Mucosa of rectum (tissue), 2 donors: ENCODE data around the gene ZBTB7C.

Experiments
- H3K27ac ChIP-seq, 2 donors: one replicate each; pipeline ENCODE4 v1.7.0; 2013; ENCODE audit warnings: inconsistent platforms in 2 of 2, low read depth in 2 of 2, low read length in 2 of 2
- H3K27me3 ChIP-seq, 2 donors: one replicate each; pipeline ENCODE4 v1.7.0; 2013; ENCODE audit warnings: low read length in 2 of 2; ENCODE audit not compliant: control insufficient read depth in 2 of 2, insufficient read depth in 2 of 2
- H3K36me3 ChIP-seq, 2 donors: one replicate each; pipeline ENCODE4 v1.7.0; 2013; ENCODE audit warnings: low read length in 2 of 2; ENCODE audit not compliant: control insufficient read depth in 2 of 2, insufficient read depth in 2 of 2
- H3K4me1 ChIP-seq, 2 donors: one replicate each; pipeline ENCODE4 v1.7.0; 2013; ENCODE audit warnings: low read length in 2 of 2, mild to moderate bottlenecking in 1 of 2; ENCODE audit not compliant: control insufficient read depth in 2 of 2, insufficient read depth in 2 of 2
- H3K4me3 ChIP-seq, 2 donors: one replicate each; pipeline ENCODE4 v1.7.0; 2013; ENCODE audit warnings: low read length in 2 of 2
- H3K9ac ChIP-seq, 2 donors: one replicate each; pipeline ENCODE4 v1.7.0; 2013; ENCODE audit warnings: low read length in 2 of 2, low read depth in 1 of 2, mild to moderate bottlenecking in 1 of 2
- H3K9me3 ChIP-seq, 2 donors: one replicate each; pipeline ENCODE4 v1.7.0; 2013; ENCODE audit warnings: low read length in 2 of 2; ENCODE audit not compliant: control insufficient read depth in 2 of 2
- donor health status: healthy.
- donor health status: Normal muscosa, but diverticular disease.

The ZBTB7C gene

DNA sequence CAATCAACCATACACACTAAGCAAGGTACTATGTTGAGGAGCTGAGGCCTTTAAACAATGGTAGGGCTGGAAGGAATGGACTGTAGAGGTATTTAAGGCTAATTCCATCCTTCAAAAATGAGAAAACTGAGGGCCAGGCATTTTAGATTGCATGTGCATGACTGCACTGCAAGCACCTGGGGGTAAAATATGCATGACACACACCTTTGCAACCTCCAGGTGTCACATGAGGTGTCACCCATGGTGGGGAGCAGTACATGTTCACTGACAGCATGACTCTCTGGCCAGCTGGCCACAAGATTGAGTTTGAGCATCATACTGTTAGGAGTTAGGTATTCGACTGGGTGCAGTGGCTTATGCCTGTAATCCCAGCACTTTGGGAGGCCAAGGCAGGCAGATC is 182.8 kb downstream of the ZBTB7C start:
- Histone ChIP-seq H3K9me3 (no peaks in the 10 kb centered on the region), H3K27ac (no peak overlapping the region), H3K4me3 (no peak overlapping the region), H3K4me1 (peaks cover 0 to 2% of the 10 kb centered on the region in 2 donors), H3K27me3 (no peaks in the 10 kb centered on the region), H3K36me3 (no peaks in the 10 kb centered on the region), H3K9ac (no peak overlapping the region)

DNA sequence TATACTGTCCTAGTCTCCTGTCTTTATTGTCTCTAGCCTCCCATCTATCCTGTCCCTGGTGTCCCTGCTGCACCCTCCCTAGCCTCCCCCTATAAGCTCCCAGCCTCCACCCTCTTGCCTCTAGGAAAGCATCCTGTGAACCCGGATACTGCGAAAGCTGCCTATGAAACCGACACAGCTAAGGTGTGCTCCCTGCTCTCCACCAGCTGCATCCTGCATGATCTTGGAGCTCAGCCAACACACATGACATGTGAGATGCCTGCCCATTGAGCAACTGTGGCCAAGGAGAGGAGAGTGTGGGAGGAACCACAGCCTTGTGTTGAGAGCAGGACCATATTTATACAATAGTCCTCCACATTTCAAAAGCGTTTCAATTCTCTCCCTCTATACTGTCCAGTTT is 187.1 kb downstream of the ZBTB7C start:
- Histone ChIP-seq H3K36me3 (no peaks in the 10 kb centered on the region), H3K4me3 (no peak overlapping the region), H3K9me3 (no peaks in the 10 kb centered on the region), H3K9ac (no peak overlapping the region), H3K27me3 (no peaks in the 10 kb centered on the region), H3K27ac (no peak overlapping the region), H3K4me1 (peaks cover 3 to 4% of the 10 kb centered on the region in 2 donors)

DNA sequence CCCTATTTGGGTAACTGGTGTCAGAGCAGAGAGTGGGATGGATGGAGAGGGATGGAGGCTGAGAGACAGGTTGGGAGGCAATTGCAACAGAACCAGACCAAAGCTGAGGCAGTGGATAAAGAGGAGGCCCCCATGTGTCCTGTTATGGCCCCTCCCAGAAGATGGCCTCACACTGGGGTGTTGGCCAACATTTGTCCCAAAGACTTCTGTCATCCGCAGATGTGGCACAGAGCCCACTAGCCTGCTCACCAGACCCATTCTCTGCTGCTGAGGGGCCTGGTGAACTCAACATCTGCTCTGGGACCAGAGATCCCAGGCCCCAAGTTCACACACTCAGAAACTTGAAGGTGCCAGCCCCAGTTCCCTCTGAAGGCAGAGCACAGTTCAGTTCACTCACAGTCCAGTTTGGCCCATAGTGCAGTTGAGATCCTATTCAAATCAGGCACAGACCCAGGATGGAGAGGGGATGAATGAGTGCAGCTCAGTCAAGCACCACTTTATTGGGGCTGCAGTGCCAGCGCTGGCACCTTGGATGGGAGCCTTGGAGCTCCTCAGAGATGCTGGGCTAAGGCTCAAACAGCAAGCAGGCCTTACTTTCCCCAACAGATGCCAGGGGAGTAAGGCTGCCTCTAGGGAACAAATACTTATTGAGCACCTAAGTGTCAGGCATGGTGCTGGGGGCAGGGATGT is 189.2 kb downstream of the ZBTB7C start:
- H3K36me3 ChIP-seq: no peaks in the 10 kb centered on the region
- H3K4me1 ChIP-seq: peaks cover 3 to 4% of the 10 kb centered on the region in 2 donors
- H3K4me3 ChIP-seq: no peak overlapping the region
- H3K9ac ChIP-seq: no peak overlapping the region
- H3K27me3 ChIP-seq: no peaks in the 10 kb centered on the region
- H3K9me3 ChIP-seq: no peaks in the 10 kb centered on the region
- H3K27ac ChIP-seq: no peak overlapping the region

GRCh38 chr18:48219037-48219809 is 190.0 kb downstream of the ZBTB7C start:
- Histone ChIP-seq H3K27ac (no peak overlapping the region), H3K4me1 (peaks cover 3 to 4% of the 10 kb centered on the region in 2 donors), H3K27me3 (no peaks in the 10 kb centered on the region), H3K4me3 (no peak overlapping the region), H3K36me3 (no peaks in the 10 kb centered on the region), H3K9me3 (no peaks in the 10 kb centered on the region), H3K9ac (no peak overlapping the region)

DNA sequence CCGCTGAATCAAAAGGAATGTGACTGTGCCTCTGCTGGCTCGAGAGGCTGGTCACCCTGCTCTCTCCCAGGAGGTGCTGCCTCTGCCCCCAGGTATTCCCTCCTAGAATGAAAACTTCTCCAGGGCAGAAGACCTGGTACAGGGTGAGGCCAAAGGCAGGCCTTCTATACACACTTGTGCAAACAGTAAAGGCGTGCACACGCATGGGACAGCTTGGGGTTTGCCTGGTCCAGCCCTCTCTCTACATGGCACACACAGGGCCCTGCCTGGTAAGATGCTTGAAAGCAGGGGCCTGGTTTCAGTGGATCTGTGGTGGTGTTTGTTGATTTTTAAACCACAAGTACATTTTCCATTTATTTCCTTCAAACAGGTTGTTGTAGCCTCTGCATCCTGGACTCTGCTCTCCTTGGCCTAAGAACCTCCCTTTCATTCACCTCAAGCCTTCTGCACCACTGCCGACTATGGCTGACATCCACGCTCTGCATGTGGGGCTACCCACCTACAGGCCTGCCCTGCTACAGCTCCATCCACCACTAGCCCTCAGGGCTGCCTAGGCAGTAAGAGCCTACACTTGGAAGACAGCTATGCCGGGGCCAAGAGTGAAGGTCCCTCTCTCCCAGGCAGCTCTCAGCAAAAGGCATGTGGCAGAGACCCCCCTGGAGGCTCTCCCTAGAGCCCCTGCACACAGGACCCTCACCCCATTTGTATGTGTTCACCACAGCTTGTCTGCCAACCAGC is 190.7 kb downstream of the ZBTB7C start:
- H3K9ac ChIP-seq: no peak overlapping the region

DNA sequence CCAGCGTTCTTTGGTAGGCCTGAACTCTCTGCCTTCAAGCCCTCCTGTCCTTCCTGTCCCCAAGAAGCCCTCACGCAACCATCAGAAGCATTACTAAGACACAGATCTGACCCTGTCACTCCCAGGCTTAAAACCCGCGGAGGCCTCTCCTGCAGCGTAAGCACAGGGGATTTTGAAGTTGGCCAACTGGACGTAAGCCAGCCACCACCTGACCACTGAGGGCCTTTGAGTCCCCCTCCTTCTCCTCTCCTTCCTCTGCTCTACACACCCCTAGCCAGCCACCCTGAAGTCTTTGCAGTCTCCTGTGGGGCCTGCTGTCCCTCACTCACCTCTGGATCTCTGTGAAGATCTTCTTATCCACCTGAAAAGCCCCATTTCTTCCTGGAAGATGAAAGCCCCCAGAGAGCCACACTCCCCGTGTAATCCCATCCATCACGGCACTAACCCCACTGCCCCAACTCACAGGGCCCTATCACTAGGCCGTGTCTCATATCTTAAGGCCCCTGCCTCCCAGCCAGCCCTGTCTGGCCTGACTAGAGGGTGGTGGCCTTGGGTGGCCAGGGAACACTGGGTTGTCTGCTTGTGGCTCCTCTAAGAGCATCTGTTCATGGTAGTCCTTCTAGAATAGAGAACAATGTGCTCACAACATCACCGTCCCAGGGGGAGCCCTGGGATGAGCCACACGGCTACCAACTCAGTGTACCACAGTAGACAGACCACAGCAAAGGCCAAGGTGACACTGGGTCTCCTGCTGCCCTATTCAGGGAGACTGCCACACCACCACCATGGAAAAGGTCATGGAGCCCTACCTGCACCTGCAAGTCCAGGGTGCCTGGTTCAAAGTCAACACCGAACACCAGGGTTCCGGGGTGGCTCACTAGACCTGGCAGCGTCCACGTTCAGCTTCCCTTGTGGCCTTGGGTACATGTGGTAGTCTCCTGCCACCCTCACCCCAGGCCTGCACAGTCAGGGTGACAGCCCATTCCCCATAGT is 191.6 kb downstream of the ZBTB7C start:
- H3K4me1 ChIP-seq: peaks cover 3 to 4% of the 10 kb centered on the region in 2 donors
- H3K36me3 ChIP-seq: no peaks in the 10 kb centered on the region
- H3K27me3 ChIP-seq: no peaks in the 10 kb centered on the region
- H3K9me3 ChIP-seq: no peaks in the 10 kb centered on the region
- no peak overlapping the region for H3K4me3 ChIP-seq
- no peak overlapping the region for H3K9ac ChIP-seq
- H3K27ac ChIP-seq: no peak overlapping the region

More for the DNA sequence above, 190.7 kb downstream of the ZBTB7C start:
- peaks cover 3 to 4% of the 10 kb centered on the region in 2 donors for H3K4me1 ChIP-seq
- no peak overlapping the region for H3K4me3 ChIP-seq
- no peaks in the 10 kb centered on the region for H3K27me3 ChIP-seq
- H3K36me3 ChIP-seq: no peaks in the 10 kb centered on the region
- no peaks in the 10 kb centered on the region for H3K9me3 ChIP-seq
- no peak overlapping the region for H3K27ac ChIP-seq

DNA sequence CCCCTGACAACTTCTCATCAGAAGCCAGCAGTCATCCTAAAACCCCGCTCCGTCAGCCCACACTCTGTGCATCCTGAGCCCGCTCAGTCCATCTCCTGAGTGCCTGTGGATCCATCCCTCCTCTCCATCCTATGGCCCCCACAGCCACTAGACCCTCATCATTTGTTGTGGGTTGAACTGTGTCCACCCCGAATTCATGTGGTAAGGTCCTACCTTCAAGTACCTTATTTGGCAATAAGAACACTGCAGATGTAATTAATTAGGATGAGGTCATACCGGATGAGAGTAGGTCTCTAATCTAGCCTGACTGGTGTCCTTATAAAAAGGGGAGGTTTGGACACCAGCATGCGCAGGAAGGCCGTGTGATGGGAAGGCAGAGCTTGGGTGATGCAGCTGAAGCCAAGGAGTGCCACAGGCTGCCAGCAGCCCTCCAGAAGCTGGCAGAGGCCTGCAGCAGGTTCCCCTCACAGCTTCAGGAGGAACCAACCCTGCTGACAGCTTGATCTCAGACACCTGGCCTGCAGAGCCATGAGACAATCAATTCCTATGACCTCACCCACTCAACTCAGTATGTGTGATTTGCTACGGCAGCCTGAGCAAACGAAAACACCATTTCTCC is 192.4 kb downstream of the ZBTB7C start:
- H3K4me1 ChIP-seq: peaks cover 2 to 3% of the 10 kb centered on the region in 2 donors
- H3K9me3 ChIP-seq: no peaks in the 10 kb centered on the region
- H3K4me3 ChIP-seq: no peak overlapping the region
- no peak overlapping the region for H3K27ac ChIP-seq
- no peaks in the 10 kb centered on the region for H3K36me3 ChIP-seq
- H3K9ac ChIP-seq: no peak overlapping the region
- no peaks in the 10 kb centered on the region for H3K27me3 ChIP-seq

- Histone ChIP-seq H3K9ac (no peak overlapping the region), H3K27me3 (no peaks in the 10 kb centered on the region), H3K9me3 (peaks cover 0 to 2% of the 10 kb centered on the region in 2 donors), H3K36me3 (no peaks in the 10 kb centered on the region), H3K4me3 (no peak overlapping the region), H3K4me1 (peaks cover 2 to 3% of the 10 kb centered on the region in 2 donors), H3K27ac (no peak overlapping the region)
These were observed 193.1 kb downstream of the ZBTB7C start for GRCh38 chr18:48215876-48216638.

DNA sequence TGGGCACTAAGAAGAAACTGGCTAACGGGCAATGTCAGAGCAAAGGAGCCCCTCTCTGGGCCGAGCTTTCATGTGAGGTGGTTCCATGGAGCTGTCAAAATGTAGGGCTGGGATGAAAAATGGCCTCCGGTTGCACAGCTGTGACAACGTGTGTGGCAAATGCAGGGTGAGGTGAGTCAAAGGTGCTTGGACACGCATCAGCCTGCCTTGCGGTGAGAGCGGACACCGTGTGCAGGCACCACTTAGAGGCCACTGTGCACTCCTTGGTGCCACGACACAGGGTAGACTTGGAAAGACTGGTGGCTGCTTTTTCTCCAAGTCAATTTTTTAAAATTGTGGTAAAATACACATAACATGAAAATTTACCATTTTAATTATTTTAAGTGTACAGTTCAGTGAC is 195.4 kb downstream of the ZBTB7C start:
- no peaks in the 10 kb centered on the region for H3K36me3 ChIP-seq
- H3K9me3 ChIP-seq: peaks cover 0 to 2% of the 10 kb centered on the region in 2 donors
- H3K4me1 ChIP-seq: peaks cover 0 to 4% of the 10 kb centered on the region in 2 donors
- no peaks in the 10 kb centered on the region for H3K27me3 ChIP-seq
- no peak overlapping the region for H3K27ac ChIP-seq
- no peak overlapping the region for H3K9ac ChIP-seq
- H3K4me3 ChIP-seq: no peak overlapping the region
